T47D (cell line): ENCODE results near the gene CELF2.
"Not testable (repeated sequence)": the region's sequence is repeated elsewhere in the genome, so short reads cannot be mapped to it uniquely, and the experiment has no call there.

Experiments used
- DNase-seq, 2 experiments: peaks; one replicate each; pipeline versions ENCODE4 v3.0.0 to v3.0.0-alpha.2; 2011 to 2012; ENCODE audit warnings: low read depth in 1 of 2, low spot score in 1 of 2
- JUND ChIP-seq: IDR thresholded peaks from 2 replicates; pipeline ENCODE4 v1.6.1; 2012; ENCODE audit warnings: low read depth
- in situ Hi-C: cut with HindIII; loops from 2 replicates; pipeline ENCODE4 v1.10.0; 2016; ENCODE audit warnings: low sequenced_read_pairs, low pct_unique_long_range_greater_than_20kb

Gene CELF2

GRCh38 chr10:11353006-11353896 lies 335.6 kb downstream of the CELF2 start:
- no peak for TF ChIP-seq JUND
- in situ Hi-C loops: no loop called here
- no peak for DNase-seq

- in situ Hi-C loops: no loop called here
- TF ChIP-seq JUND: no peak
These were observed 337.2 kb downstream of the CELF2 start for GRCh38 chr10:11354823-11355222.

GRCh38 chr10:11355592-11355991 lies 337.9 kb downstream of the CELF2 start:
- in situ Hi-C loops: no loop called here
- no peak for TF ChIP-seq JUND
- DNase-seq: no peak

More at GRCh38 chr10:11354823-11355222, 337.2 kb downstream of the CELF2 start:
- DNase-seq: no peak

- in situ Hi-C loops: no loop called here
- no peak for TF ChIP-seq JUND
- DNase-seq: no peak
These were observed 339.8 kb downstream of the CELF2 start for GRCh38 chr10:11357439-11357838.

GRCh38 chr10:11358011-11358410 lies 340.3 kb downstream of the CELF2 start:
- no peak for DNase-seq
- in situ Hi-C loops: no loop called here
- TF ChIP-seq JUND: no peak

- no peak for TF ChIP-seq JUND
- in situ Hi-C loops: no loop called here
- no peak for DNase-seq
These were observed 341.4 kb downstream of the CELF2 start for GRCh38 chr10:11358923-11359575.

GRCh38 chr10:11359869-11360268 lies 342.2 kb downstream of the CELF2 start:
- in situ Hi-C loops: no loop called here
- no peak for TF ChIP-seq JUND
- DNase-seq: no peak

- in situ Hi-C loops: no loop called here
- DNase-seq: no peak
- no peak for TF ChIP-seq JUND
These were observed 345.8 kb downstream of the CELF2 start for GRCh38 chr10:11363497-11363896.

- in situ Hi-C loops: no loop called here
- TF ChIP-seq JUND: no peak
- DNase-seq: no peak
These were observed 346.6 kb downstream of the CELF2 start for GRCh38 chr10:11364241-11364640.

- in situ Hi-C loops, DNase-seq: not testable (repeated sequence)
These were observed 349.2 kb downstream of the CELF2 start for GRCh38 chr10:11366889-11367288.

GRCh38 chr10:11367505-11367904 lies 349.8 kb downstream of the CELF2 start:
- no peak for DNase-seq
- in situ Hi-C loops: no loop called here
- no peak for TF ChIP-seq JUND

GRCh38 chr10:11373717-11374171 lies 356.1 kb downstream of the CELF2 start:
- no peak for DNase-seq
- no peak for TF ChIP-seq JUND
- in situ Hi-C loops: no loop called here

GRCh38 chr10:11377267-11377666 lies 359.6 kb downstream of the CELF2 start:
- in situ Hi-C loops: no loop called here
- no peak for DNase-seq
- TF ChIP-seq JUND: no peak
